DOHH2 (cell line): ENCODE measurements around the gene APBB3.
A peak's percentile ranks its signal among the peaks of the same experiment; 100 is the strongest.

Experiments
- H3F3A ChIP-seq: fragments of 200-600 bp; sonication (generic), shearing (Covaris generic); 2 replicates; pipeline ENCODE4 v1.6.0; 2016; ENCODE audit warnings: antibody characterized with exemption, mild to moderate bottlenecking; ENCODE audit not compliant: control insufficient read depth, insufficient read depth
- H3K27ac ChIP-seq: fragments of 200-600 bp; sonication (generic); 2 replicates; pipeline ENCODE4 v1.5.1; 2014; ENCODE audit warnings: low read depth, mild to moderate bottlenecking, low read length, moderate library complexity
- H3K27me3 ChIP-seq: fragments of 200-600 bp; sonication (generic); 2 replicates; pipeline ENCODE4 v1.6.1; 2014; ENCODE audit warnings: mild to moderate bottlenecking, low read length, mixed read lengths; ENCODE audit not compliant: control insufficient read depth
- H3K36me3 ChIP-seq: fragments of 200-600 bp; sonication (generic); 2 replicates; pipeline ENCODE4 v1.6.1; 2014; ENCODE audit warnings: mild to moderate bottlenecking, low read length, moderate library complexity, mixed read lengths; ENCODE audit not compliant: control insufficient read depth
- H3K4me1 ChIP-seq: fragments of 200-600 bp; sonication (generic); 2 replicates; pipeline ENCODE4 v1.6.1; 2014; ENCODE audit warnings: mild to moderate bottlenecking, low read length, mixed read lengths; ENCODE audit not compliant: control insufficient read depth
- H3K4me2 ChIP-seq: fragments of 200-600 bp; sonication (generic); 2 replicates; pipeline ENCODE4 v1.6.0; 2014; ENCODE audit warnings: mild to moderate bottlenecking, low read length, moderate library complexity
- H3K4me3 ChIP-seq: fragments of 200-600 bp; sonication (generic); 2 replicates; pipeline ENCODE4 v1.5.1; 2014; ENCODE audit warnings: mild to moderate bottlenecking, low read length, mixed read lengths
- H3K79me2 ChIP-seq: fragments of 200-600 bp; sonication (generic); 2 replicates; pipeline ENCODE4 v1.6.1; 2014; ENCODE audit warnings: mild to moderate bottlenecking, low read length, mixed read lengths; ENCODE audit not compliant: control insufficient read depth
- H3K9me2 ChIP-seq: fragments of 200-600 bp; sonication (generic); replicated peaks from 2 replicates; pipeline ENCODE4 v1.6.1; 2014; ENCODE audit warnings: mild to moderate bottlenecking, low read length, mixed read lengths; ENCODE audit not compliant: control insufficient read depth
- H3K9me3 ChIP-seq: fragments of 200-600 bp; sonication (generic); 2 replicates; pipeline ENCODE4 v1.6.1; 2014; ENCODE audit warnings: antibody characterized with exemption, low read length, mixed read lengths; ENCODE audit not compliant: control insufficient read depth, insufficient read depth
- H4K20me1 ChIP-seq: fragments of 200-600 bp; sonication (generic); 2 replicates; pipeline ENCODE4 v1.6.0; 2014; ENCODE audit warnings: low read depth, mild to moderate bottlenecking, antibody characterized with exemption, low read length, moderate library complexity; ENCODE audit not compliant: control insufficient read depth, insufficient read depth
- CTCF ChIP-seq: fragments of 200-600 bp; sonication (generic); IDR thresholded peaks from one replicate; pipeline ENCODE4 v1.5.1; 2014; ENCODE audit warnings: antibody characterized with exemption, mild to moderate bottlenecking, low read depth, low read length; ENCODE audit not compliant: poor library complexity, severe bottlenecking
- EZH2phosphoT487 ChIP-seq: fragments of 200-600 bp; sonication (generic); IDR thresholded peaks from 2 replicates; pipeline ENCODE4 v1.6.1; 2017; ENCODE audit warnings: borderline replicate concordance, mild to moderate bottlenecking, antibody characterized with exemption, low read length, moderate library complexity, mixed read lengths

Gene APBB3

GRCh38 chr5:140547508-140548299 is 16.7 kb downstream of the APBB3 start, which contains the start of gene EIF4EBP3:
EIF4EBP3 (plus strand) TSS chr5:140547662; CDS start chr5:140547738, 76 bp downstream.
- no peaks in the 10 kb centered on the region for H3K9me3 ChIP-seq
- H3F3A ChIP-seq = peaks cover 7% of the 10 kb centered on the region
- H3K4me3 ChIP-seq = peak within 1 kb of the TSS; percentile 80
- TF ChIP-seq EZH2phosphoT487 (no peak), CTCF (peak; percentile 38)
- H3K4me2 ChIP-seq = peak within 1 kb of the TSS; percentile 97
- H3K9me2 ChIP-seq = no peaks in the 10 kb centered on the region
- H3K36me3 ChIP-seq = peaks cover 56% of the 10 kb centered on the region
- peak within 1 kb of the TSS; percentile 42 for H3K27ac ChIP-seq
- H3K27me3 ChIP-seq = no peaks in the 10 kb centered on the region
- H3K4me1 ChIP-seq = peaks cover 30% of the 10 kb centered on the region
- H3K79me2 ChIP-seq = peaks cover 10% of the 10 kb centered on the region
- H4K20me1 ChIP-seq = no peaks in the 10 kb centered on the region

- H3K4me3 ChIP-seq = peak overlapping the region; percentile 80
- H3K9me3 ChIP-seq = no peaks in the 10 kb centered on the region
- no peak overlapping the region for H3K27ac ChIP-seq
Observed at GRCh38 chr5:140546851-140547507, 17.4 kb downstream of the APBB3 start.

GRCh38 chr5:140545606-140546005 is 18.8 kb downstream of the APBB3 start:
- Histone ChIP-seq H3F3A (peaks cover 7% of the 10 kb centered on the region), H3K4me2 (no peak overlapping the region), H3K9me3 (no peaks in the 10 kb centered on the region), H3K27ac (no peak overlapping the region), H3K79me2 (peaks cover 7% of the 10 kb centered on the region; the same call in 1 of the 2 replicates), H4K20me1 (no peaks in the 10 kb centered on the region), H3K4me1 (peaks cover 29% of the 10 kb centered on the region), H3K4me3 (no peak overlapping the region), H3K9me2 (no peaks in the 10 kb centered on the region), H3K27me3 (no peaks in the 10 kb centered on the region), H3K36me3 (peaks cover 53% of the 10 kb centered on the region)
- no peak for TF ChIP-seq CTCF
- TF ChIP-seq EZH2phosphoT487 = no peak

More at GRCh38 chr5:140546851-140547507, 17.4 kb downstream of the APBB3 start:
- H3K27me3 ChIP-seq = no peaks in the 10 kb centered on the region
- no peaks in the 10 kb centered on the region for H3K9me2 ChIP-seq
- peak overlapping the region; percentile 97 for H3K4me2 ChIP-seq
- no peaks in the 10 kb centered on the region for H4K20me1 ChIP-seq
- peaks cover 29% of the 10 kb centered on the region for H3K4me1 ChIP-seq
- peaks cover 7% of the 10 kb centered on the region for H3F3A ChIP-seq
- peaks cover 7% of the 10 kb centered on the region; the same call in 1 of the 2 replicates for H3K79me2 ChIP-seq
- H3K36me3 ChIP-seq = peaks cover 53% of the 10 kb centered on the region
- TF ChIP-seq EZH2phosphoT487 (no peak), CTCF (no peak)
